ENCODE results near the gene C22orf15.
A peak's percentile ranks its signal among the peaks of the same experiment; 100 is the strongest.
"Not testable (repeated sequence)": the region's sequence is repeated elsewhere in the genome, so short reads cannot be mapped to it uniquely, and the experiment has no call there.

The C22orf15 gene

DNA sequence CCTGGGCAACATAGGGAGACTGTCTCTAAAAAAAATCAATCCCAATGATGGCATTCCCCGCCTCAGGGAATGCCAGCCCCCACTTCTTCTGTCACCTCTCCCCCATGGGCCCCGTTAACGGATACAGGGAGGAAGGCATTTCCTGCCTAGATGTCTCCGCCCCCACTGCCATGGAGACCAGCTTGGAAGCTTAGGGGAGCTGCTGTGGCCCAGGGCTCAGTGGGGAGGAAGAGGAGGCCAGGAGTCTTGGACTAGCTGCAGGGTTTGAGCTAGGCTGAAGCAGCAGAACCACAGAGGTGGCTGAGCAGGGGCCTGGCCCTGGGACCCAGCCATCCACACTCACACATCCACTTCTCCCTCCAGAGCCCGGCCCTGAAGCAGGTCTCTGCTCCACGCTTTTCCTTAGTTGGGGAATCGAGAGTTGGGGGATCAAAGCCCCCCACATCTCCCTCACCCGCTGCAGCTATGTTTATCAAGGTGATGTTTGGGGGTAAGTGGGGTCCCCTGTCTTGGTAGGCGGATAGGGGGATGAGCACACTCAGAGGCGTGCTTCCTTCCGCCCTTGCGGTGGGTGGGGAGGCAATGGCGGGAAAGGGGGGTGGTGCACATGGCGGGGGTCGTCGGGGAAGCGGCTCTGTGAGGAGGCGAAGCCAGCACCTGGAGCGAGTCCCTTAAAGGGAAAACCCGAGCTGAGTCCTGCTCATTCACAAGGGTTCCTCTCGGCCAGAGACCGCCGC is at the start of gene C22orf15:
C22orf15 (plus strand) TSS at position 149 of the 737 bp plus-strand sequence; CDS start at position 466, 317 bp downstream.
- DNase-seq: no peak

DNA sequence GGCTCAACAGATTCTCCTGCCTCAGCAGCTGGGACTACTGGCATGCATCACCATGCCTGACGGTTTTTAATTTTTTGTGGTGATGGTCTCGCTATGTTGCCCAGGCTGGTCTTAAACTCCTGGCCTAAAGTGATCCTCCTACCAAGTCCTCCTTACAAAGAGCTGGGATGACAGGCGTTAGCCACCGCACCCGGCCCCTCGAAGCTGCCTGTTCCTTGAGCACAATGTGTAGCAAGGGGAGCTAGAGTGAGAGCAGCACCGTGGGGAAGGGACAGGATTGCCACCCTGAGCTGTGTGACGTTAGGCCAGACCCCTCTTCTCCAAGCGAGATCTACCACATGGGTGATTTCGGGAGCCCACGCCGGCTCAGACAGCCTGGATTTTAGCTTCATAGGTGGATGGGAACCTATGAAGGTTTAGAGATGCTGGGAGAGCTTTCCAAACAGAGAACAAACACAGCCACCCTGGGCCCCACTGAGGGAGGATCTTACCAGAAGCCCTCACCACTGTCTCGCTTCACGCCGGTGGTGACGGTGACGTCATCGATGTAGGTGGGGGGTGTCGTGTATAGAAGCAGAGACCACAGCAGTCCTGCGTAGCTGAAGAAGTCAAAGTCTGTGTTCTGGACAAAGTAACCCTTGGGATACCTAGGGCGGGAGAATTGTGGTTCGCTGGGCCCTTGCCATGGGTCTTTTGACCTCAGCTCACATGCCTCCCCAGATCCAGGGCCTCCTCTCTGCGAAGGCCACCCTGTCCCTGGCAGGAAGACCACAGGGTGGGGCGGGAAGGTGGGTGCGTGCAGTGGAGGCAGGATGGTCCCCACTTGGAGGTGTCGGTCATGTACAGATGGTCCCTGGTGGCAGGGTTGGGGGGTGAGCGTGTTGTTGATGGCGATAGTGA is 48.8 kb upstream of the C22orf15 start:
- DNase-seq: no peak

DNA sequence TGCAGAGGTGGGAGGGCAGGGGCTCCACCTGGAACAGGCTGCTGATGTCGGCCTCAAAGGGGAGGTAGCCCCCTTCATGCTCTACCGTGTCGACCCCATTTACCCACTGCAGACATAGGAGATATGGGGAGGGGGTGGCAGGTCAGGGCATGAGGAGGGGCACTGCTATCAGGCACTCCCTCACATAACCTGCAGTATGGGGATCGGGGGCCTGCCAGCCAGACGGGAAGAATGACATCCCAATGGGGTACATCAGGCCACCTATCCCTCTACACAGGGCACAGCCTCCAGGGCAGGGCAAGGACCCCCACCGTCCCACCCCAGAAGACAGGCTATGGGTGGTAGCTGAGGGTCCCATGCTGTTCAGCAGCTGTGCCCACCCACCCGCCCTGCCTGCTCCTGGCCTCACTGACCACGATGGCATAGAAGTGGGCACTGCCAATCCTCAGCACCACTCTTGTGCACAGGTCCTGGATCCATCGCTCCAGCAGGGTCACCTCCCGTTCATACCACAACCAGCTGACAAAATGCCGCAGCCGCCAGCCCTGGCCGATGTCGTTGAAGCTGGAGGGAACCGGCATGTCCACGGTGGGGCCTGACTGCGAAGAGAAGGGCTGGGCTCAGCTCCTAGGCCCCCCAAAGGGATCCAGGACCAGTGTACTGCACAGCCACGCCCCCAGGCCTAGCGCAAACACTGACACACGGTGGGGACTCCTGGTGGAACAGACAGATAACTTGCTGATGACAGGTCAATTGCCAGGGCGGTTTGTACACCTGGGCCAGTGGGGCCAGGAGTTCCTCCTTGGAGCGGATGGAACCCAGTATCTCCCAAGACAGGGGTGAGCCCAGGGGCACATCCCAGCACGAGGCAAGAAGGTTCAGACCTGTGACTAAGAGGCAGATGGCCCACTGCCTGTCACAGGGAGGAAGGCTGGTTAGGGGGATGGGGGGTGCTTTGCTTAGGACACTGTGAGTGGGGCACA is 47.9 kb upstream of the C22orf15 start:
- no peak for DNase-seq

DNA sequence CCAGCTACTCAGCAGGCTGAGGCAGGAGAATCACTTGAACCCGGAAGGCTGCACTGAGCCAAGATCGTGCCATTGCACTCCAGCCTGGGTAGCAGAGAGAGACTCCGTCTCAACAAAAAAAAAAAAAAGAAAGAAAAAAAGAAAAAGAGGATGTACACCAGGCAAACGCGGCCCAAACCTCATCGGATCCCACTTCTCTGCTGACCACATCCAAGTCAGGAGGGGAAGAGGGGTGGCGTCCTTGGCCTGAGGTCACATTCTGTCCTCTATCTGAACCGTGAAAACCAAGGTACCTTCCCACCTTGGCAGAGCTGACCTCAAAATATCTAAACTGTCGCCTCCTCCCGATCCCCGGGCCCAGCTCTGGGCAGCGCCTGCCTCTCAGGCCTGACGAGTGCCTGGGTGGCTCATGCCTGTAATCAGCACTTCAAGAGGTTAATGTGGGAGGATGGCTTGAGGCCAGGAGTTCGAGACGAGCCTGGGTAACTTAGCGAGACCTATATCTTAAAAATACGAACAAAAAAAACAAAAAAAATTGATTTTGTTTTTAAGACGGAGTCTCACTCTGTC is 46.9 kb upstream of the C22orf15 start:
- no peak for DNase-seq

DNA sequence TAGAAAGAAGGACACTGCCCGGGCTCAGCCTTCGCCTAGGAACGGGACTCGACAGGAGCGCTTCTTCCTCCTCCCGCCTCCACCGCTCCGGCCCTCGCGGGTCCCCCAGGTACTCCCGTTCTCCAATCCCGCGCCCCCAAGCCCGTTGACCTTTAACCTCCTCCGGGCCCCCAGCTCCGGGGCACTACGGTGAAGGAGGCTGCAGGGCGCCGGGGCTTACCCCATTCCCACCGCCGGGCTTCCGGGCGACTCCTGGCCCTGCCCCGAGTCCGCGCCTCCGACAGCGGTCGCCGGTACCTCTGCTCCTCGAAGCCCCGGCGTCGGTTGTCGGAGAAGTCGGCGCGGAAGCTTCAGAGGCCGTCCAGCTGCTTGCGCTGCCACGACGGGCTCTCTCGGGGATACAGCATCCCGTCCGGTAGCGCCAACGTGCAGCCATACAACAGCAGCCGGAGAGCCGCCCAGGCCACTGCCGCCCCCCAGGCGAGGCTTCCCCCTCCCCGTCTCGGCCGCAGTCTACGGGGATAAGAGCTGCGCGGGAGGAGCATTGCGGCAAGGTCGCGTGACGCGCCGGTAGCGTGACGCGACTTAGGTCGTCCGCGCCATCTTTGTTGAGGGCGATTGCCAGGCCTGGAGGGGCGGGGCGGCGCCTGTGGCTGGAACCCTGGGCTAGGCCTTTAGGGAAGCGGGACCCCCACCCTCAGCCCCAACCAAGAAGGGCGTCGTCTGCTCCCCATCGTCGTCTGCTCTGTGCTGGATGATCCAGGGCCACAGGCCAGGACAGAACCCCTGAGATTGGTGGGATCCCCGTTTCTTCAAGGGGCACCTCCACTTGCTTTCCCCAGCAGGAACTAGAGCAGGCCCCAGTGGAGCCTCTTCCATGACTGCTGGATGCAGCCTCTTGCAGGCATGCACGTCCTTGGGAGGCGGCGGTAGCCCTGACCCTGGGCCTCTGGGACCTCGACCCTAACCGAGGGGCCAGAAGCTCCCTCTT is 45.7 kb upstream of the C22orf15 start:
- peak; percentile 79 for DNase-seq

- DNase-seq: no peak
Observed at GRCh38 chr22:23718371-23719165, 44.2 kb upstream of the C22orf15 start.

DNA sequence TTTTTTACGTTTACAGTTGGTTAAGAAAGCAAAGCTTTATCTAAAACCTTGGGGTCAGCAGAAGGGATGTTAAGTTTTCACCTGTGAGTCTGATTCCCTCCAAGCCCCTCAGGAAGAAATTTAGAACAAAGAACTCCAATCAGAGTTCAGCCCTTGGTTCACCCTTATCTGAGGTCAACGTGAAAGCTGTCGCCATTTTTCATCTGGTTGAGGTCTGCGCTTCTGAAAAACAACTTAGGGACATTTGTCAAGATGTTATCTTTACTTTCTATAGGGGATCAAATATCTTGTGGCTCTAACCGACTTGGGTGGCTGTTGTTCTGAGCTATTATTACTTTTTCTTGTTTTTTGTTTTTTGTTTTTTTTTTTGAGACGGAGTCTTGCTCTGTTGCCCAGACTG is 41.9 kb upstream of the C22orf15 start:
- no peak for DNase-seq

- DNase-seq: no peak
Observed at GRCh38 chr22:23722160-23722559, 40.6 kb upstream of the C22orf15 start.

DNA sequence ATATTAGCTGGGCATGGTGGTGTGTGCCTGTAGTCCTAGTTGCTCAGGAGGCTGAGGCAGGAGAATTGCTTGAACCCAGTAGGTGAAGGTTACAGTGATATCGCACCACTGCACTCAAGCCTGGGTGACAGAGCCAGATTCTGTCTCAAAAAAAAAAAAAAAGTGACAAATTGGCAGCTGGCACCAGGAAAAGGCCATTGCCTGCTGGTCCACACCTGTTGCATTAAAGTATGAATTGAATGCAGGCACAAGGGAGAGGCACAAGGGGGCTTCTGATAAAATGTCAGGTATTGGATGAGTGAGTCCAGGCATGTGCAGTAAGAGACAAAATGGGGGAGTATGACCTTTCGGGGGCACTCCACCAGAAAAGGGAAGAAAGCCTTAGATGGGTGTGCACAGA is 40.1 kb upstream of the C22orf15 start:
- DNase-seq: no peak

DNA sequence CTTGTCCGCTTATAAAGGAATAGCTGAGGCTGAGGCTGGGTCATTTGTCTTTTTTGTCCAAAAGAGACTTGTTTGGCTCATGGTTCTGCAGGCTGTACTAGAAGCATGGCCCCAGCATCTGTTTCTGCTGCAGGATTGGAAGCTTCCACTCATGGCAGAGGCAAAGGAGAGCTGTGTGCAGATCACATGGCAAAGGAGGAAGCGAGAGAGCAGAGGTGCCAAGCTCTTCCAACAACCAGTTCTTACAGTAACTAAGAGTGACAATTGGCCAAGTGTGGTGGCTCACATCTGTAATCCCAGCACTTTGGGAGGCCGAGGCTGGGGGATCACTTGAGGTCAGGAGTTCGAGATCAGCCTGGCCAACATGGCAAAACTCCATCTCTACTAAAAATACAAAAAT is 34.7 kb upstream of the C22orf15 start:
- DNase-seq: not testable (repeated sequence)

- no peak for DNase-seq
Observed at GRCh38 chr22:23737696-23738095, 25.1 kb upstream of the C22orf15 start.

DNA sequence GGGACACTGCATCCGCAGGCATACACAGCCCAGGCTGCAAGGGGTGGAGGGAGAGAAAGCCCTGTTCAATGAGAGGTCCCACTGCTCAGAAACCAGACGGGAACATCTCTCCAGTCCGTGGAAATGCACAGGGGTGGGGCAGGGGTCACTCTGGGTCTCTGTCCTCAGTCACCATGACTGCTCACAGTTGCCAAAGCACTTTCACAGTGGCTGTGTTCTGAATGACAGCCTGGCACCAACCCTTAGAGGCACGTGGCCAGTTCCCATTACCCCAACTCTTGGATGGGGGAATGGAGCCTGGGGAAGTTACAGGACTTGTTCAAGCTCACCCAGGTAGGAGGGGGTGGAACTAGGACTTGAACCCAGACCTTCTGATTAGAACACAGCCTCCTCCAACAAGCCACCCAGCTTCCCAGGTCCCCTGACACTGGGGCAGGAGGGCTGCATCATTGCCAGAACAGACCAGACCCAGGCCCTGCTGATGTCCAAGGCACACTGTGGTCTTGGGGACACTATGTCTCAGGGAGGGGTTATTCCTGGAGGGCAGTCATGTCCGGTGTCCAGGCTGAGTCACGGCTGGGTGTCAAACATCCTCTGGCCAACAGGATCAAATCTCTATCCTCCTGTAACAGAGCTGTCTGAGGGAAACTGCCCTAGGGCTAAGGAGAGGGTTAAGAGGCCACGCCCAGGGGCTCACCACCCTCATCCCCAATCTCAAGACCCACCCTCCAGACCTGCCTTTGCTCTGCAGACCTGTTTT is 20.1 kb upstream of the C22orf15 start:
- DNase-seq: no peak

DNA sequence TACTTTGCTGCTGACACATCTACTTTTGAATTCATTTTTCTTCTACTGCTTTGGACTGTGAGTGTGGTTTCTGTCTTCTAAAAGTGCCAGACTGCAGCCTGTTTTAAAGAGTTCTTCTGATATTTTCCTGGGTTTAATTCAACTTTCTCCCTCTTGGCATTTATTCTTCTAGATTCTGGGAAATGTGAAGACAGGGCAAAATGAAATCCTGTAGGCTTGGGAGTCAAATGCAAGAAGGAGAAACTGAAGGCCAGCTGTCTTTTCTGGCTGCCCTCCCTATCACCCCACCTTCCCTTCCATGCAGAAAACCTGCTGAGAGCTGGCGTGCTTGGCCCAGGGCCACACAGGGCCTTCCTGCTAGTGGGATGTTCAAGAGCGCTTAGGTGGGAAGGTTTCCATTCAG is 19.5 kb upstream of the C22orf15 start:
- DNase-seq: no peak

DNA sequence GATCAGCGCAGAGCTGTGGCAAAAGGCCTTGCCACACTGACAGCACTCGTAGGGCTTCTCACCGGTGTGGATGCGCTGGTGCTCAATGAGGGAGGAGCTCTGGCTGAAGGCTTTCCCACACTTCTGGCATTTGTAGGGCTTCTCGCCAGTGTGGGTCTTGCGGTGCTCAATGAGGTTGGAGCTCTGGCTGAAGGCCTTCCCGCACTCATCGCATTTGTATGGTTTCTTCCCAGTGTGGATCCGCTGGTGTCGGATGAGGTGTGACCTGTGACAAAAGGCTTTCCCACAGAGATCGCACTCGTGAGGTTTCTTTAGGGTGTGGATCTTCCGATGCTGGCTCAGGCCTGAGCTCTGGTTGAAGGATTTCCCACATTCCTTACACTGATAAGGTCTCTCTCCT is 18.8 kb upstream of the C22orf15 start:
- DNase-seq: no peak

DNA sequence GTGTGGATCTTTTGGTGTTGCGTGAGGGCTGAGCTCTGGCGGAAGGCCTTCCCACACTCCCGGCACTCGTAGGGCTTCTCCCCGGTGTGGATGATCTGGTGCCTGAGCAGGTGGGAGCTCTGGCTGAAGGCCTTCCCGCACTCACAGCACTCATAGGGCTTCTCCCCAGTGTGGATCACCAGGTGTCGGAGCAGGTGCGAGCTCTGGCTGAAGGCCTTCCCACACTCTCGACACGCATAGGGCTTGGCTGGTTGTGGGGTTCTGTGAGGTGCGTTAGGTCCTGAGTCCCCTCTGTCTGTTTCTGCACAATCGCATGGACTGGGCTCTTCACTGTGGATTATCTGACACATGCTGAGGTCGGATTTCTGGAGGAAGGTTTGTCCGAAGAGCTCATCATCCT is 18.3 kb upstream of the C22orf15 start:
- no peak for DNase-seq

- no peak for DNase-seq
Observed at GRCh38 chr22:23745791-23746190, 17.0 kb upstream of the C22orf15 start.

GRCh38 chr22:23749841-23750301 is 12.9 kb upstream of the C22orf15 start:
- DNase-seq: no peak

DNA sequence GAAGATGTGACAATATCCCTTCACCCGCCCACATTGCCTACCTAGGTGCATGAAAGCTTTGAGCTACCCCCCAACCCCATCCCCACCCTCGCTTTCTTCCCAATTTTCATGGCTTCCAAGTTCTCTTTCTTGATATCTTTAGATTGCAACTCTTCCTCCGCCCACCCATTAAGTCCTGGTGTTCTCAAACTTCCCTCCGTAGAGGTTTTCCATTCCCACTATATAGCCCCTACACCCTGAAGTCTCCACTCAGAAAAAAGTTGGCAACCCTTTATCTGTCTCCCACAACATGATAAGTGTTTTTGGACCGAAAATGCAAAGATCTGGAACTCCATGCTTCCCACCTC is 12.4 kb upstream of the C22orf15 start:
- DNase-seq: no peak

DNA sequence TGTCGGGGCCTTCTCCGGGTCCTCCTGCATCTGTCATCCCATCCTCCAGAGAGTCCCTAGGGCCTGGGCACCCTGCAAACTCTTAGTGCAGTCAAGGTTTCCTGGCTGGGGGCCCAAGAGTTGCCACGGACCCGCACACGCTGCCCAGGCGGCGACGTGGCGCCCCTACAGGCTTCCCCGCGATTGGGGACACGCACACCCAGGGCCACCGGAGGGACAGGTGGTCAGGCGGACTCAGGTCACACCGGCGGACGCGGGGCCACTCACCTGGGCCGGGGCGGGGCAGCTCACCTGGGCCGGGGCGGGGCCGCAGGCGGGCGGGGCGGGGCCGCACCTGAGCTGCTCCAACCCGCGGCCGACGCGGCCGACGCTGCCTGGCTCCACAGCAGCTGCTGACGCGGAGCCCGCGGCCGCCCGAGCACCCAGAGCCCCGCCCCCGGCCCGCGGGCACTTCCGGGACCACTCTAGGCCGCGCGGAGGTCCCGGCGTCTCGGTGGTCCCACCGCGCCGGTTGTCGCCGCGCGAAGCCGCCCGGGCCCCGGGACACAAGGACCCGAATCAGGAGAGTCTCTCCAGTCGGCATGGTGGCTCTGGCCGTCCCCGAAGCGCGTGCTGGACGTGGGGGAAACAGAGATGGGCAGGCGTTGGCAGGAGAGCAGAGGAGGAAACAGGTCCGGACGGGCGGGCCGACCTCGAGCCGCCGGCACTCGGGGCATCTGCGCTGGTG is 11.9 kb upstream of the C22orf15 start, which contains the start of gene ZNF70:
ZNF70 (minus strand) TSS at position 399 of the 727 bp plus-strand sequence. CDS start 5,972 bp downstream, outside the sequence.
- DNase-seq: peak; percentile 79
